GM13976 (cell line): ENCODE results near the gene SGPP1.
"Not testable (repeated sequence)": the region's sequence is repeated elsewhere in the genome, so short reads cannot be mapped to it uniquely, and the experiment has no call there.

Source experiments
- DNase-seq: peaks from one replicate; pipeline ENCODE4 v3.0.0; 2012; ENCODE audit warnings: low spot score
- in situ Hi-C: fragments of 300-500 bp; cut with MboI; formaldehyde crosslinking; loops from one replicate; pipeline ENCODE4 v1.12.0; 2022; ENCODE audit warnings: low sequenced_read_pairs, mixed read lengths, inconsistent platforms; ENCODE audit not compliant: unreplicated experiment
- TF ChIP-seq, protein P1 (sequence below): IDR thresholded peaks from 2 replicates; pipeline ENCODE4 v1.5.1; 2012; ENCODE audit warnings: borderline replicate concordance, mild to moderate bottlenecking; ENCODE audit not compliant: insufficient read depth; ENCODE audit errors: extremely low read depth, missing control alignments, control extremely low read depth

SGPP1 gene

DNA sequence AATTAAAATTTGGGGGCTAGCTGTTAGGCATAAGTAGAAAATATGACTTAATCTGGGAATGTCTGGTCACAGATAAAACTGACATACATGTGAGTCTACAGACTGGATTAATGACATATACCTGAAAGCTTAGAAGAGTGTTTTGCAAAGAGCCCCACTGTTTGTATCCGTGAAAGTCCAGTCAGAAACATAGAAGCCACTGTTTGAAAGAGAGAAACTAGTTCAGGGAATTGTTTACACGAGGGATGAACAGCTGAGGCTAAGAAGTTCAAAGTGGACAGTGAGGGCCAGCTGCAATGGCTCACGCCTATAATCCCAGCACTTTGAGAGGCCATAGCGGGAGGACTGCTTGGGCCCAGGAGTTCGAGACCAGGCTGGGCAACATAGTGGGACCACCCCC is 36.2 kb upstream of the SGPP1 start:
- TF ChIP-seq, protein P1, sequence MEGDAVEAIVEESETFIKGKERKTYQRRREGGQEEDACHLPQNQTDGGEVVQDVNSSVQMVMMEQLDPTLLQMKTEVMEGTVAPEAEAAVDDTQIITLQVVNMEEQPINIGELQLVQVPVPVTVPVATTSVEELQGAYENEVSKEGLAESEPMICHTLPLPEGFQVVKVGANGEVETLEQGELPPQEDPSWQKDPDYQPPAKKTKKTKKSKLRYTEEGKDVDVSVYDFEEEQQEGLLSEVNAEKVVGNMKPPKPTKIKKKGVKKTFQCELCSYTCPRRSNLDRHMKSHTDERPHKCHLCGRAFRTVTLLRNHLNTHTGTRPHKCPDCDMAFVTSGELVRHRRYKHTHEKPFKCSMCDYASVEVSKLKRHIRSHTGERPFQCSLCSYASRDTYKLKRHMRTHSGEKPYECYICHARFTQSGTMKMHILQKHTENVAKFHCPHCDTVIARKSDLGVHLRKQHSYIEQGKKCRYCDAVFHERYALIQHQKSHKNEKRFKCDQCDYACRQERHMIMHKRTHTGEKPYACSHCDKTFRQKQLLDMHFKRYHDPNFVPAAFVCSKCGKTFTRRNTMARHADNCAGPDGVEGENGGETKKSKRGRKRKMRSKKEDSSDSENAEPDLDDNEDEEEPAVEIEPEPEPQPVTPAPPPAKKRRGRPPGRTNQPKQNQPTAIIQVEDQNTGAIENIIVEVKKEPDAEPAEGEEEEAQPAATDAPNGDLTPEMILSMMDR, result no peak
- DNase-seq, result no peak
- in situ Hi-C loops, result loop anchor here (25.0 kb wide), 1 partner anchor 377 kb away; no protein-coding TSS in a partner anchor

DNA sequence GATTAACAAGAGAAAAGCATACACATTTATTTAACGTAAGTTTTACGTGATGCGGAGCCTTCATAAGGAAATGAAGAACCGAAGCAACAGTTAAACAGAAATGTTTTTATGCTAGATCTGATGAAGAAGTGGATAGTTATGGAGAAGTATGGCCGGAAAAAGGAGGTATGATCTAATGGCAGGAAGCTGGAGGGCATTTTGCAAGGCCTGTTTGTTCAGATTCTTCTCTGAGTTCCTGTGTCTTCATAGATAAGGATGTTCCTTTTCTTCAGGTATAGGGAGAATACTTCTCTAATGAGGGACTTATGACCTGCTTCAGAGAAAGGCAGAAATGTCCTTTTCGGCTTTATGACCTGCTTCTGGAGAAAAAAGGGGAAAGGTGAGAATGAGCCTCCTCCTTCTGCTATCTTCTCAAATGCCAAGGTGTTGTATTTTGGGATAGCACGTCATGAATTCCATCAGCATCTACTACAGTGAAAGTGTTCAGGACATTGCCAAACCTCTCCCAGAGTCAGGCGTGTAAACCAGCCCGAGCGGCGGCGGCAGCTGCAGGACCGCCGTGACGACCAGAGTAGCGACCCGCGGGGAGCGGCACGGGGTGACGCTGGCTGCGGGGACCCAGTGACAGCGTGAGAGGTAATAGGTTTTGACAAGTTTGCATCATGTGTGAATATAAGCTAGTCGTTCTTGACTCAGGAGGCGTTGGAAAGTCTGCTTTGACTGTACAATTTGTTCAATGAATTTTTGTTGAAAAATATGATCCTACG is 33.7 kb upstream of the SGPP1 start:
- in situ Hi-C loops, result loop anchor here (25.0 kb wide), 1 partner anchor 374 kb away; no protein-coding TSS in a partner anchor
- TF ChIP-seq, protein P1, result no peak
- DNase-seq, result no peak

DNA sequence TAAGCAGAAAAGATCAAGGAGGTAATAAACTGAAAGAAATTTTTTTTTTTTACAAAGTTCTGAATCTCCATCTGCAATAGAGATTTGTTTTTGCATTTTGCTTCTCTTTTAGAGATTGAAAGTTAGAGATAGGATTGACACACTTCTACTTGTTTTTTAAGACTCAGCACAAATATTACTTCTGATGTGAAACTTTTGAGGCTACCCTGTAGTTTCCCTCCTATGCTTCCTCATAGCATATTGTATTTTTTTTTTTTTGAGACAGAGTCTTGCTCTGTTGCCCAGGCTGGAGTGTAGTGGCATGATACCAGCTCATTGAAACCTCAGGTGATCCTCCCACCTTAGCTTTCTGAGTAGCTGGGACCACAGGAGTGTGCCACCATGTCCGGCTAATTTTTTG is 32.1 kb upstream of the SGPP1 start:
- TF ChIP-seq, protein P1, result no peak
- peak; percentile 40 for DNase-seq
- in situ Hi-C loops, result loop anchor here (25.0 kb wide), 1 partner anchor 373 kb away; no protein-coding TSS in a partner anchor

DNA sequence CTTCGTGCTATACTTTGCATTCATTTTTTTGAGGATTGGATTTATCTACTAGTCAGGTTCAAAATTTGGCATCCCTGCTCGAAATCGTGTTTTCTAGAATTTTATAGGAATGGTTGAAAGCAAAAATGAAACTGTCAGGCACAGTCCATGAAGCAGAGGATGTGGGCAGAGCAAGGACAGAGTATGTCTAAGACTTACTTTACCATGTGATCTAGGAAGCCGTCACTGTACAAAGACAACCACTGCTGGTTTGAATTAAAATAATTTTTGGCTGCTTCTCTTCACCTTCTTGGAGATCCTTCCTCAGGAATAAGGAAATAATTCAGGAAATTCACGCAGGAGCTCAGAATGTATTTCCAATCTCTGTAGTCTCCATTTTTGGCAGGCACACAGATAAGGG is 31.6 kb upstream of the SGPP1 start:
- in situ Hi-C loops, result loop anchor here (25.0 kb wide), 1 partner anchor 372 kb away; no protein-coding TSS in a partner anchor
- peak; percentile 48 for DNase-seq

DNA sequence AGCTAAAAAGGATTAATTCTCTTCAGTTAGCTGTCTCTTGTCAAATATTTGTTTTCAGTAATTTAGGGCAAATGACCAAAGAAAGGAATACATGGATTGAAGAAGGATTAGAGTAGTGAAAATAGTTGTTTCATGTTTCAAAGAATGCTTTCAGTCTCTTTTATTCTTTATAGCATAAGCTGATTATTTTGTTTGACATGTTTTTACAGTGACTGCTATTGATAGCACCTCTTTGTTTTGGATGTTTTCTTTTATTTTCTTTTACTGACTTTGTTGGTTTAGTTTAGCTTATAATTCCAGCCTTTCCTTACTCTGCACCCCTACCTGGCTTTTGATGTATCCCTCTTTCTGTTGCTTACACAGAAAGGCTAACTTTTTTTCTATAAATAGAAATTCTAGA is 29.3 kb upstream of the SGPP1 start:
- TF ChIP-seq, protein P1, result no peak
- in situ Hi-C loops, result loop anchor here (25.0 kb wide), 1 partner anchor 370 kb away; no protein-coding TSS in a partner anchor
- DNase-seq, result no peak

More for the DNA sequence above, 31.6 kb upstream of the SGPP1 start:
- TF ChIP-seq, protein P1, result no peak

DNA sequence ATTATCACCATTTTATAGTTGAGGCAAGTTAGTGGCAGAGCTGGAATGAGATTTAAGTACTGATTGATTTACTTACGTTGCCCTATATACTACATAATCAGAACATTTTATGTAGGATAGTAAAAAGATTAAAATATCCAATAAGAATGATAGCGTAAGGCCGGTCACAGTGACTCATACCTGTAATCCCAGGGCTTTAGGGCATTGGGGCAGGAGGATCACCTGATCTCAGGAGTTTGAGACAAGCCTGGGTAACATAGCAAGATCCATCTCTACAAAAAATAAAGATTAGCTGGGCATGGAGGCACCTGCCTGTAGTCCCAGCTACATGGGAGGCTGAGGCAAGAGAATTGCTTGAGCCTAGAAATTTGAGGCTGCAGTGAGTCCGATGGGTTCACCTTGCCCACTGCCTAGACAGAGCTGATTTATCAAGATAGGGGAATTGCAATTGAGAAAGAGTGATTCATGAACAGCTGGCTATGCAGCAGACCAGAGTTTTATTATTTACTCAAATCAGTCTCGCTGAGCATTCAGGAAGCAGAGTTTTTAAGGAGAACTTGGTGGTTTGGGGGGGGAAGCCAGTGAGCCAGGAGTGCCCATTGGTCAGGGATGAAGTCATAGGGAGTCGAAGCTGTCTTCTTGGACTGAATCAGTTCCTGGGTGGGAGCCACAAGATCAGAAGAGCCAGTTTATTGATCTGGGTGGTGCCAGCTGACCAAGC is 24.7 kb upstream of the SGPP1 start:
- no peak for DNase-seq
- TF ChIP-seq, protein P1, result no peak
- in situ Hi-C loops, result loop anchor here (25.0 kb wide), 1 partner anchor 365 kb away; no protein-coding TSS in a partner anchor

DNA sequence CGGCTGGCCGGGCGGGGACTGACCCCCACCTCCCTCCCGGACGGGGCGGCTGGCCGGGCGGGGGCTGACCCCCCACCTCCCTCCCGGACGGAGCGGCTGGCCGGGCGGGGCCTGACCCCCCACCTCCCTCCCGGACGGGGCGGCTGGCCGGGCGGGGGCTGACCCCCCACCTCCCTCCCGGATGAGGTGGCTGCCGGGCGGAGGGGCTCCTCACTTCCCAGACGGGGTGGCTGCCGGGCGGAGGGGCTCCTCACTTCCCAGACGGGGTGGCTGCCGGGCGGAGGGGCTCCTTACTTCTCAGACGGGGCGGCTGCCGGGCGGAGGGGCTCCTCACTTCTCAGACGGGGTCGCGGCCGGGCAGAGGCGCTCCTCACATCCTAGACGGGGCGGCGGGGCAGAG is 23.2 kb upstream of the SGPP1 start:
- in situ Hi-C loops, result loop anchor here (25.0 kb wide), 1 partner anchor 364 kb away; no protein-coding TSS in a partner anchor
- not testable (repeated sequence) for DNase-seq
